OCI-LY7 (cell line): ENCODE measurements around the gene GMPPA. TPM values are rescaled to one million over a fixed set of nuclear protein-coding genes. Genes with fewer than 3 reads are reported as not detected.

Experiments
- BruUV-seq: library from RNA; stranded (reverse); fragments of 400-500 nt; replicated peaks from 2 replicates; lab custom pipeline; 2021; lab: Mats Ljungman, UMichigan
- CTCF ChIA-PET: fragments of 300-600 bp; sonication (Branson Sonifier 250); formaldehyde crosslinking; loops from one replicate; lab custom pipeline; 2022; ENCODE audit warnings: antibody characterized with exemption; ENCODE audit not compliant: unreplicated experiment; lab: Charles Lee
- POLR2A ChIA-PET: fragments of 300-600 bp; sonication (Branson Sonifier 250); formaldehyde crosslinking; loops from one replicate; lab custom pipeline; 2022; ENCODE audit warnings: antibody characterized with exemption; lab: Charles Lee
- DNase-seq: peaks from one replicate; pipeline ENCODE4 v3.0.0-alpha.2; 2015; ENCODE audit warnings: low spot score
- H2AFZ ChIP-seq: fragments of 200-600 bp; sonication (generic), shearing (Covaris generic); 2 replicates; pipeline ENCODE4 v1.6.1; 2014; ENCODE audit warnings: mild to moderate bottlenecking, antibody characterized with exemption, low read length, moderate library complexity
- H3K27ac ChIP-seq: fragments of 200-600 bp; sonication (generic); 2 replicates; pipeline ENCODE4 v1.5.1; 2014; ENCODE audit warnings: mixed run types, low read depth, mild to moderate bottlenecking, moderate library complexity, low read length, inconsistent platforms; ENCODE audit not compliant: poor library complexity, severe bottlenecking
- H3K36me3 ChIP-seq: fragments of 200-600 bp; sonication (generic); 2 replicates; pipeline ENCODE4 v1.6.1; 2014; ENCODE audit warnings: mild to moderate bottlenecking, antibody characterized with exemption, low read length, moderate library complexity, mixed read lengths; ENCODE audit not compliant: insufficient read depth
- H3K4me1 ChIP-seq: fragments of 200-600 bp; sonication (generic); 2 replicates; pipeline ENCODE4 v1.5.1; 2014; ENCODE audit warnings: mild to moderate bottlenecking, low read length; ENCODE audit not compliant: insufficient read depth, poor library complexity, severe bottlenecking
- H3K4me2 ChIP-seq: fragments of 200-600 bp; sonication (generic); 2 replicates; pipeline ENCODE4 v1.6.1; 2014; ENCODE audit warnings: mild to moderate bottlenecking, low read length
- H3K4me3 ChIP-seq: fragments of 200-600 bp; sonication (generic); 2 replicates; pipeline ENCODE4 v1.5.1; 2014; ENCODE audit warnings: mild to moderate bottlenecking, low read depth, low read length; ENCODE audit not compliant: poor library complexity, severe bottlenecking
- H3K79me2 ChIP-seq: fragments of 200-600 bp; sonication (generic); 2 replicates; pipeline ENCODE4 v1.6.1; 2016; ENCODE audit warnings: low read depth, mild to moderate bottlenecking, low read length, moderate library complexity, mixed read lengths; ENCODE audit not compliant: insufficient read depth
- H3K9me2 ChIP-seq: fragments of 200-600 bp; sonication (generic); 2 replicates; pipeline ENCODE4 v1.6.1; 2016; ENCODE audit warnings: mild to moderate bottlenecking, low read length, mixed read lengths; ENCODE audit not compliant: insufficient read depth
- H3K9me3 ChIP-seq: fragments of 200-600 bp; sonication (generic); 2 replicates; pipeline ENCODE4 v1.6.1; 2014; ENCODE audit warnings: mild to moderate bottlenecking, mixed run types, low read length, mixed read lengths
- H4K20me1 ChIP-seq: fragments of 200-600 bp; sonication (generic); 2 replicates; pipeline ENCODE4 v1.6.1; 2014; ENCODE audit warnings: mild to moderate bottlenecking, antibody characterized with exemption, low read length, moderate library complexity, mixed read lengths; ENCODE audit not compliant: insufficient read depth
- EZH2phosphoT487 ChIP-seq: fragments of 200-600 bp; sonication (generic); IDR thresholded peaks from 2 replicates; pipeline ENCODE4 v1.6.1; 2018; ENCODE audit warnings: low read depth, borderline replicate concordance, mild to moderate bottlenecking, mixed run types, antibody characterized with exemption, low read length, moderate library complexity, mixed read lengths
- intact Hi-C: fragments of 100-400 bp; cut with micrococcal nuclease; formaldehyde crosslinking; loops from one replicate; pipeline ENCODE4 v1.10.0; 2022; ENCODE audit not compliant: unreplicated experiment
- total RNA-seq, 2 experiments: library from RNA; depleted of rRNA in 1 of 2; stranded (reverse); fragments of >200 nt in 1 of 2; shearing (Covaris generic) in 1 of 2; gene quantifications; 2 replicates each; pipeline ENCODE4 v1.2.3, GENCODE V29; 2014 to 2022
- TF ChIP-seq, protein P1 (sequence below): fragments of 200-600 bp; sonication (generic); conservative IDR thresholded peaks from 2 replicates; pipeline ENCODE4 v1.5.1; 2014; ENCODE audit warnings: mild to moderate bottlenecking, antibody characterized with exemption, low read length, moderate library complexity, mixed read lengths

GMPPA gene
- total RNA-seq, 2 experiments from 2014 or later: 28.4 to 46.4 TPM

GRCh38 chr2:219483451-219484342, 15.0 kb upstream of the GMPPA start:
- Histone ChIP-seq H3K4me1 (no peaks in the 10 kb centered on the region), H3K36me3 (no peaks in the 10 kb centered on the region), H3K79me2 (no peaks in the 10 kb centered on the region), H3K9me3 (no peaks in the 10 kb centered on the region), H3K27ac (no peak overlapping the region), H3K4me2 (no peak overlapping the region), H4K20me1 (no peaks in the 10 kb centered on the region; the same call in 1 of the 2 replicates), H2AFZ (no peak overlapping the region), H3K9me2 (no peaks in the 10 kb centered on the region), H3K4me3 (no peak overlapping the region)
- no peak for DNase-seq
- CTCF ChIA-PET: no interaction called here
- TF ChIP-seq EZH2phosphoT487: no peak
- TF ChIP-seq, protein P1, sequence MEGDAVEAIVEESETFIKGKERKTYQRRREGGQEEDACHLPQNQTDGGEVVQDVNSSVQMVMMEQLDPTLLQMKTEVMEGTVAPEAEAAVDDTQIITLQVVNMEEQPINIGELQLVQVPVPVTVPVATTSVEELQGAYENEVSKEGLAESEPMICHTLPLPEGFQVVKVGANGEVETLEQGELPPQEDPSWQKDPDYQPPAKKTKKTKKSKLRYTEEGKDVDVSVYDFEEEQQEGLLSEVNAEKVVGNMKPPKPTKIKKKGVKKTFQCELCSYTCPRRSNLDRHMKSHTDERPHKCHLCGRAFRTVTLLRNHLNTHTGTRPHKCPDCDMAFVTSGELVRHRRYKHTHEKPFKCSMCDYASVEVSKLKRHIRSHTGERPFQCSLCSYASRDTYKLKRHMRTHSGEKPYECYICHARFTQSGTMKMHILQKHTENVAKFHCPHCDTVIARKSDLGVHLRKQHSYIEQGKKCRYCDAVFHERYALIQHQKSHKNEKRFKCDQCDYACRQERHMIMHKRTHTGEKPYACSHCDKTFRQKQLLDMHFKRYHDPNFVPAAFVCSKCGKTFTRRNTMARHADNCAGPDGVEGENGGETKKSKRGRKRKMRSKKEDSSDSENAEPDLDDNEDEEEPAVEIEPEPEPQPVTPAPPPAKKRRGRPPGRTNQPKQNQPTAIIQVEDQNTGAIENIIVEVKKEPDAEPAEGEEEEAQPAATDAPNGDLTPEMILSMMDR: no peak
- intact Hi-C loops: no loop called here
- POLR2A ChIA-PET: no interaction called here
- BruUV-seq: no TSS peak

DNA sequence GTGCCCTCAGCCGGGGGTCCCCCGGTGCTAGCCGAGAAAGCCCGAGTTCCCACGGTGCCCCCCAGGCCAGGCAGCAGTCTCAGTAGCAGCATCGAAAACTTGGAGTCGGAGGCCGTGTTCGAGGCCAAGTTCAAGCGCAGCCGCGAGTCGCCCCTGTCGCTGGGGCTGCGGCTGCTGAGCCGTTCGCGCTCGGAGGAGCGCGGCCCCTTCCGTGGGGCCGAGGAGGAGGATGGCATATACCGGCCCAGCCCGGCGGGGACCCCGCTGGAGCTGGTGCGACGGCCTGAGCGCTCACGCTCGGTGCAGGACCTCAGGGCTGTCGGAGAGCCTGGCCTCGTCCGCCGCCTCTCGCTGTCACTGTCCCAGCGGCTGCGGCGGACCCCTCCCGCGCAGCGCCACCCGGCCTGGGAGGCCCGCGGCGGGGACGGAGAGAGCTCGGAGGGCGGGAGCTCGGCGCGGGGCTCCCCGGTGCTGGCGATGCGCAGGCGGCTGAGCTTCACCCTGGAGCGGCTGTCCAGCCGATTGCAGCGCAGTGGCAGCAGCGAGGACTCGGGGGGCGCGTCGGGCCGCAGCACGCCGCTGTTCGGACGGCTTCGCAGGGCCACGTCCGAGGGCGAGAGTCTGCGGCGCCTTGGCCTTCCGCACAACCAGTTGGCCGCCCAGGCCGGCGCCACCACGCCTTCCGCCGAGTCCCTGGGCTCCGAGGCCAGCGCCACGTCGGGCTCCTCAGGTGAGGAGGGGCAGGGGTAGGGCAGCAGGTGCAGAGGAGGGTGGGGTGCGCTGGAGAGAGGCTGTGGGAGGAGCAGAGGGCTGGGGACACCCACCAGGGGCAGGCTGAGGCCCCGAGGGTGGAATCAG, 14.1 kb upstream of the GMPPA start:
- H3K9me2 ChIP-seq: no peaks in the 10 kb centered on the region
- no peak for DNase-seq
- no peak for TF ChIP-seq EZH2phosphoT487
- TF ChIP-seq, protein P1: no peak
- H3K4me3 ChIP-seq: no peak overlapping the region
- H3K4me2 ChIP-seq: no peak overlapping the region
- no peaks in the 10 kb centered on the region for H3K36me3 ChIP-seq
- H3K9me3 ChIP-seq: no peaks in the 10 kb centered on the region
- no peaks in the 10 kb centered on the region for H3K4me1 ChIP-seq
- POLR2A ChIA-PET: no interaction called here
- H3K79me2 ChIP-seq: no peaks in the 10 kb centered on the region
- no TSS peak for BruUV-seq
- intact Hi-C loops: no loop called here
- H2AFZ ChIP-seq: no peak overlapping the region
- H3K27ac ChIP-seq: no peak overlapping the region
- H4K20me1 ChIP-seq: no peaks in the 10 kb centered on the region
- CTCF ChIA-PET: interaction anchor here (0.6 kb wide), 1 partner anchor 32 kb away, joined by 17 read pairs; no protein-coding TSS in a partner anchor
